ENCODE data around the gene UGT2A3. TPM values are rescaled to one million over a fixed set of nuclear protein-coding genes. Genes with fewer than 3 reads are reported as not detected.
"Not testable (repeated sequence)": the region's sequence is repeated elsewhere in the genome, so short reads cannot be mapped to it uniquely, and the experiment has no call there.

Gene UGT2A3
- total RNA-seq, 1 experiment from 2014 or later = 2.9 TPM

DNA sequence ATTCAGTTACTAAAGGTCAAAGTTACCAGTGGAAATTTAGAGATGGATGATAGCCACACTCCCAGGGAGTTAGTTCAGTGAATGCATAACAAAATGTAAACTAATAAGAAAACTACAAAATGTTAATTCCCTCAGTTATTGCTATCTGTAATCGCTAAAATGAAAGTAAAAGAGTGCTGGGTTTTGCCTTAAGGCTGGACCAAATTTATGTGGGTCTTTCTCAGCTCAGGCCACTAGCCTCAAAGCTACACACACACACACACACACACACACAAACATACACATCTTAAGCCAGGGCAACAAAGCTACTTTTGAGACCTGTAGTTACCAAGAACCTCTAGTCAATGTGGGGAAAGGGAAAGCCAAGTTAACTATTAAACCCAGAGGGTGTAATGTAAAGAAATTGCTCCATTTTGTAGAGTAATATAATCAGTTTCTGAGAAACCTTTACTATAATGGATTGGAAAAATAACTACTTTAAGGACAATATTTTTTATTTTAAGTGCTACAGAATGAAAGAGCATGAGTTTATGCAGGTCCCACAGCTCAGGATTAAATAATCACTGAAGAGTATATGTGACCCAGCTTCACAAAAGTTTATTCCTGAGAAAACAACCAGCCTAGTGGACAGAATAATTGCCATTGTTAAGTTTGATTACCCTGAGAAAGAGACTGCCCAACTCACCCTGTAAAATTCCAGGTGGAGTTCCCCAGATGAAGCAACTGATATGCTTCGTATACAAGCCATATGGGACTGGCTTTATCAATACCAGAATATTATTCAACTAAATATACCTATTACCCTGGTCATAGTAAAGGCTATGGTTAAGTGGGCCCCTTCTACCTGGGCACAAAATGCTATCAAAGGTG is 8.9 kb upstream of the UGT2A3 start:
- peak overlapping the region; percentile 19 for H3K27ac Mint-ChIP-seq (ENCODE audit: unreplicated experiment)
- H3K36me3 Mint-ChIP-seq (ENCODE audit: insufficient read depth, unreplicated experiment) = peaks cover 5% of the 10 kb centered on the region
- peaks cover 45% of the 10 kb centered on the region for H3K4me1 Mint-ChIP-seq (ENCODE audit: low read depth, unreplicated experiment)
- H3K27me3 Mint-ChIP-seq (ENCODE audit: unreplicated experiment) = no peaks in the 10 kb centered on the region
- CTCF ChIA-PET = no interaction called here
- DNase-seq = no peak
- no TSS peak for BruUV-seq (replicated peaks)
- TF ChIP-seq, protein P1, sequence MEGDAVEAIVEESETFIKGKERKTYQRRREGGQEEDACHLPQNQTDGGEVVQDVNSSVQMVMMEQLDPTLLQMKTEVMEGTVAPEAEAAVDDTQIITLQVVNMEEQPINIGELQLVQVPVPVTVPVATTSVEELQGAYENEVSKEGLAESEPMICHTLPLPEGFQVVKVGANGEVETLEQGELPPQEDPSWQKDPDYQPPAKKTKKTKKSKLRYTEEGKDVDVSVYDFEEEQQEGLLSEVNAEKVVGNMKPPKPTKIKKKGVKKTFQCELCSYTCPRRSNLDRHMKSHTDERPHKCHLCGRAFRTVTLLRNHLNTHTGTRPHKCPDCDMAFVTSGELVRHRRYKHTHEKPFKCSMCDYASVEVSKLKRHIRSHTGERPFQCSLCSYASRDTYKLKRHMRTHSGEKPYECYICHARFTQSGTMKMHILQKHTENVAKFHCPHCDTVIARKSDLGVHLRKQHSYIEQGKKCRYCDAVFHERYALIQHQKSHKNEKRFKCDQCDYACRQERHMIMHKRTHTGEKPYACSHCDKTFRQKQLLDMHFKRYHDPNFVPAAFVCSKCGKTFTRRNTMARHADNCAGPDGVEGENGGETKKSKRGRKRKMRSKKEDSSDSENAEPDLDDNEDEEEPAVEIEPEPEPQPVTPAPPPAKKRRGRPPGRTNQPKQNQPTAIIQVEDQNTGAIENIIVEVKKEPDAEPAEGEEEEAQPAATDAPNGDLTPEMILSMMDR (IDR thresholded peaks at IDR 0.05; ENCODE audit: unreplicated experiment) = no peak
- H3K4me3 Mint-ChIP-seq (ENCODE audit: low read depth, unreplicated experiment) = peak overlapping the region; percentile 19
- intact Hi-C loops (cut with micrococcal nuclease; ENCODE audit: unreplicated experiment) = loop anchor here (1.0 to 5.0 kb wide), 2 partner anchors 8 to 303 kb away; no protein-coding TSS in a partner anchor
- H3K9me3 Mint-ChIP-seq (ENCODE audit: low read depth, unreplicated experiment) = peaks cover 5% of the 10 kb centered on the region

DNA sequence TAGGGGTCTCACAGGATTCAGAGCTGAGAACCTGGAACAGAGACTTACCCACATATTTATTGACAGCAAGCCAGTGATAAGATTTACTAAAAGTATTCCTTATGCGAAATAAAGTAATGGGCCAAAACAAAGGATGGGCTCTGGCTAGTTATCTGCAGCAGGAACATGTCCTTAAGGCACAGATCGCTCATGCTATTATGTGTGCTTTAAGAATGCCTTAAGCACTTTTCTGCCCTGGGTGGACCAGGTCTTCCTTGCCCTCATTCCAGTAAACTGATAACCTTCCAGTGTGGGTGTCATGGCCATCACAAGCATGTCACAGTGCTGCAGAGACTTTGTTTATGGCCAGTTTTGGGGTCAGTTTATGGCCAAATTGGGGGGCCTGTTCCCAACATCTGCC is 7.5 kb upstream of the UGT2A3 start:
- H3K27me3 Mint-ChIP-seq (ENCODE audit: unreplicated experiment); DNase-seq; H3K36me3 Mint-ChIP-seq (ENCODE audit: insufficient read depth, unreplicated experiment); CTCF ChIA-PET; H3K9me3 Mint-ChIP-seq (ENCODE audit: low read depth, unreplicated experiment); BruUV-seq (replicated peaks); H3K27ac Mint-ChIP-seq (ENCODE audit: unreplicated experiment); H3K4me3 Mint-ChIP-seq (ENCODE audit: low read depth, unreplicated experiment): not testable (repeated sequence)
- peaks cover 54% of the 10 kb centered on the region for H3K4me1 Mint-ChIP-seq (ENCODE audit: low read depth, unreplicated experiment)
- intact Hi-C loops (cut with micrococcal nuclease; ENCODE audit: unreplicated experiment) = loop anchor here (10.0 kb wide), 1 partner anchor 66 kb away; no protein-coding TSS in a partner anchor

DNA sequence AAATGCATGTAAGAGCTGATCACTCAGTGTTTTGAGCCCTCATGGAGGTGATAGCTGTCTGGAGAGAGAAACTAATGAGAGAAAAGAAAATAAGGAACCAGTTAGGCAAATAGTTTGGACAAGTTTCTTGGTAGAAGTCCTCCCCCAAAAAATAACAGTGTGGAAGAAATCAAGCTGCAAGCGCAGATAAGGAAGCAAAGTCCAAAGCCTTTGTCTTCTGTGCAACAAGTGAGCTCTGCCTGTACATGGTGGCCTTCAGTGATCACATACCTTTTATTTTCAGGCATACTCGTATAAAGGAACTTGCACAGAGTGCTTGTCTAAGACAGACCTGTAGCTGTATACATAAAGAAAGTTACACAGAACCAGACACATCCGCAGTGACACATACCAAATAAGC is 2.5 kb upstream of the UGT2A3 start:
- H3K27ac Mint-ChIP-seq (ENCODE audit: unreplicated experiment) = peak overlapping the region; percentile 69
- TF ChIP-seq, protein P1 (IDR thresholded peaks at IDR 0.05; ENCODE audit: unreplicated experiment) = no peak
- H3K4me3 Mint-ChIP-seq (ENCODE audit: low read depth, unreplicated experiment) = peak overlapping the region; percentile 21
- H3K36me3 Mint-ChIP-seq (ENCODE audit: insufficient read depth, unreplicated experiment) = no peaks in the 10 kb centered on the region
- no peaks in the 10 kb centered on the region for H3K9me3 Mint-ChIP-seq (ENCODE audit: low read depth, unreplicated experiment)
- DNase-seq = no peak
- CTCF ChIA-PET = no interaction called here
- H3K4me1 Mint-ChIP-seq (ENCODE audit: low read depth, unreplicated experiment) = peaks cover 35% of the 10 kb centered on the region
- no TSS peak for BruUV-seq (replicated peaks)
- no peaks in the 10 kb centered on the region for H3K27me3 Mint-ChIP-seq (ENCODE audit: unreplicated experiment)
- intact Hi-C loops (cut with micrococcal nuclease; ENCODE audit: unreplicated experiment) = loop anchor here (5.0 to 10.0 kb wide), 2 partner anchors 47 to 71 kb away; no protein-coding TSS in a partner anchor

DNA sequence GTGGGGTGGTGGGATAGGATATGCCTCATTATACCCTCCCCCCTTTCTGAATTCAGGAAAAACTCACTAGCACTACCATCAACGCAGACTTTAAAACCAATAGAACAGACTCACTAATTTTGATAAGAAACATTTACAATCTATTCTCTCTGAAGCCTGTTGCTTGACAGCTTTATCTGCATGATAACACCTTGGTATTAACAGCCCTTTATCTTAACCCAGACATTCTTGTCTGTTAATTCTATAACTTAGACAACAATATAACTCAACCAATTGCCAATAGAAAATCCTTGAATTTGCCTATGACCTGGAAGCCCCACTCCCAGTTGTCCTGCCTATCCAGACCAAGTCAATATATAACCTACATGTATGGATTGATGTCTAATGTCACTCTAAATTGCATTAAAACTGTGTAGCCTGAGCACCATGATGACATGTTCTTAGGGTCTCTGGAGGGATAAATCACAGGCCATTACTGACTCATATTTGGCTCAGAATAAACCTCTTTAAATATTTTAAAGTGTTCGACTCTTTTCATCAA is 1.5 kb upstream of the UGT2A3 start:
- BruUV-seq (replicated peaks) = no TSS peak
- intact Hi-C loops (cut with micrococcal nuclease; ENCODE audit: unreplicated experiment) = loop anchor here (5.0 to 10.0 kb wide), 2 partner anchors 46 to 72 kb away; no protein-coding TSS in a partner anchor
- no peak overlapping the region for H3K4me3 Mint-ChIP-seq (ENCODE audit: low read depth, unreplicated experiment)
- CTCF ChIA-PET = no interaction called here
- peaks cover 41% of the 10 kb centered on the region for H3K4me1 Mint-ChIP-seq (ENCODE audit: low read depth, unreplicated experiment)
- TF ChIP-seq, protein P1 (IDR thresholded peaks at IDR 0.05; ENCODE audit: unreplicated experiment) = no peak
- H3K9me3 Mint-ChIP-seq (ENCODE audit: low read depth, unreplicated experiment) = no peaks in the 10 kb centered on the region
- no peaks in the 10 kb centered on the region for H3K36me3 Mint-ChIP-seq (ENCODE audit: insufficient read depth, unreplicated experiment)
- H3K27ac Mint-ChIP-seq (ENCODE audit: unreplicated experiment) = no peak overlapping the region
- no peaks in the 10 kb centered on the region for H3K27me3 Mint-ChIP-seq (ENCODE audit: unreplicated experiment)
- DNase-seq = no peak
